OCI-LY1 (cell line): ENCODE data around the gene CDH23.

ENCODE experiments used
- H2AFZ ChIP-seq: fragments of 200-600 bp; sonication (generic), shearing (Covaris generic); 2 replicates; pipeline ENCODE4 v1.6.0; 2014; ENCODE audit warnings: antibody characterized with exemption, mild to moderate bottlenecking, low read length
- H3F3A ChIP-seq: fragments of 200-600 bp; sonication (generic), shearing (Covaris generic); 2 replicates; pipeline ENCODE4 v1.6.0; 2014; ENCODE audit warnings: mild to moderate bottlenecking, antibody characterized with exemption, low read length, moderate library complexity; ENCODE audit not compliant: insufficient read depth
- H3K27ac ChIP-seq: fragments of 200-600 bp; sonication (generic); 2 replicates; pipeline ENCODE4 v1.5.1; 2014; ENCODE audit warnings: low read length, mixed run types, mild to moderate bottlenecking, low read depth; ENCODE audit not compliant: poor library complexity, severe bottlenecking
- H3K27me3 ChIP-seq: fragments of 200-600 bp; sonication (generic); 2 replicates; pipeline ENCODE4 v1.6.0; 2014; ENCODE audit warnings: antibody characterized with exemption, mild to moderate bottlenecking, low read length, moderate library complexity; ENCODE audit not compliant: insufficient read depth
- H3K36me3 ChIP-seq: fragments of 200-600 bp; sonication (generic); 2 replicates; pipeline ENCODE4 v1.6.1; 2014; ENCODE audit warnings: mild to moderate bottlenecking, antibody characterized with exemption, low read length, moderate library complexity, mixed read lengths; ENCODE audit not compliant: insufficient read depth
- H3K4me1 ChIP-seq: fragments of 200-600 bp; sonication (generic); 2 replicates; pipeline ENCODE4 v1.5.1; 2014; ENCODE audit warnings: mild to moderate bottlenecking, low read length, moderate library complexity; ENCODE audit not compliant: insufficient read depth, severe bottlenecking
- H3K4me2 ChIP-seq: fragments of 200-600 bp; sonication (generic), shearing (Covaris generic); 2 replicates; pipeline ENCODE4 v1.6.1; 2014; ENCODE audit warnings: low read length
- H3K4me3 ChIP-seq: fragments of 200-600 bp; sonication (generic); 2 replicates; pipeline ENCODE4 v1.5.1; 2014; ENCODE audit warnings: low read length, low read depth, mild to moderate bottlenecking, mixed read lengths; ENCODE audit not compliant: poor library complexity, severe bottlenecking
- H3K79me2 ChIP-seq: fragments of 200-600 bp; shearing (Covaris generic); 2 replicates; pipeline ENCODE4 v1.6.1; 2016; ENCODE audit warnings: mixed run types, low read length, mixed read lengths; ENCODE audit not compliant: insufficient read depth
- H3K9ac ChIP-seq: fragments of 200-600 bp; sonication (generic), shearing (Covaris generic); 2 replicates; pipeline ENCODE4 v1.6.1; 2014; ENCODE audit warnings: mild to moderate bottlenecking, low read length, mixed read lengths
- H3K9me2 ChIP-seq: fragments of 200-600 bp; sonication (generic), shearing (Covaris generic); 2 replicates; pipeline ENCODE4 v1.6.1; 2014; ENCODE audit warnings: low read depth, mild to moderate bottlenecking, low read length, mixed read lengths
- H3K9me3 ChIP-seq: fragments of 200-600 bp; shearing (Covaris generic); 2 replicates; pipeline ENCODE4 v1.6.1; 2014; ENCODE audit warnings: low read length, mixed read lengths
- H4K20me1 ChIP-seq: fragments of 200-600 bp; sonication (generic), shearing (Covaris generic); 2 replicates; pipeline ENCODE4 v1.6.0; 2016; ENCODE audit warnings: mild to moderate bottlenecking, low read length; ENCODE audit not compliant: insufficient read depth
- CTCF ChIP-seq: fragments of 200-600 bp; sonication (generic), shearing (Covaris generic); IDR thresholded peaks from 2 replicates; pipeline ENCODE4 v1.5.1; 2017; ENCODE audit warnings: mild to moderate bottlenecking, antibody characterized with exemption, low read length, moderate library complexity, mixed read lengths
- EZH2 ChIP-seq: fragments of 200-600 bp; sonication (generic), shearing (Covaris generic); IDR thresholded peaks from 2 replicates; pipeline ENCODE4 v1.8.0; 2017; ENCODE audit warnings: borderline replicate concordance, mixed run types, mild to moderate bottlenecking, antibody characterized with exemption, low read length, moderate library complexity, mixed read lengths

The CDH23 gene

GRCh38 chr10:71480662-71481061, 83.9 kb downstream of the CDH23 start:
- Histone ChIP-seq H3K36me3 (no peaks in the 10 kb centered on the region), H3K9me2 (no peaks in the 10 kb centered on the region), H3K79me2 (no peaks in the 10 kb centered on the region), H3K4me1 (no peaks in the 10 kb centered on the region), H3K9me3 (no peaks in the 10 kb centered on the region), H3F3A (no peaks in the 10 kb centered on the region), H2AFZ (no peak overlapping the region), H3K9ac (no peak overlapping the region), H3K4me3 (no peak overlapping the region), H3K27me3 (no peaks in the 10 kb centered on the region), H4K20me1 (no peaks in the 10 kb centered on the region), H3K27ac (no peak overlapping the region), H3K4me2 (no peak overlapping the region)
- no peak for TF ChIP-seq CTCF
- no peak for TF ChIP-seq EZH2

- no peak overlapping the region for H3K9ac ChIP-seq
- no peaks in the 10 kb centered on the region for H3F3A ChIP-seq
- no peak overlapping the region for H3K4me3 ChIP-seq
- TF ChIP-seq EZH2 (no peak), CTCF (no peak)
- H3K27ac ChIP-seq: no peak overlapping the region
- H3K9me3 ChIP-seq: no peaks in the 10 kb centered on the region
- H3K27me3 ChIP-seq: no peaks in the 10 kb centered on the region
- H3K79me2 ChIP-seq: no peaks in the 10 kb centered on the region
- H2AFZ ChIP-seq: no peak overlapping the region
- H3K36me3 ChIP-seq: no peaks in the 10 kb centered on the region
- no peak overlapping the region for H3K4me2 ChIP-seq
- no peaks in the 10 kb centered on the region for H4K20me1 ChIP-seq
- no peaks in the 10 kb centered on the region for H3K4me1 ChIP-seq
- no peaks in the 10 kb centered on the region for H3K9me2 ChIP-seq
These were observed 85.2 kb downstream of the CDH23 start for GRCh38 chr10:71481746-71482410.

GRCh38 chr10:71482620-71483019, 85.9 kb downstream of the CDH23 start:
- no peaks in the 10 kb centered on the region for H3K36me3 ChIP-seq
- no peaks in the 10 kb centered on the region for H3K9me3 ChIP-seq
- H3F3A ChIP-seq: no peaks in the 10 kb centered on the region
- H3K9ac ChIP-seq: no peak overlapping the region
- no peak overlapping the region for H3K4me2 ChIP-seq
- H3K4me1 ChIP-seq: no peaks in the 10 kb centered on the region
- TF ChIP-seq EZH2: no peak
- no peak for TF ChIP-seq CTCF
- no peaks in the 10 kb centered on the region for H3K9me2 ChIP-seq
- H3K4me3 ChIP-seq: no peak overlapping the region
- H3K27me3 ChIP-seq: no peaks in the 10 kb centered on the region
- H3K27ac ChIP-seq: no peak overlapping the region
- no peaks in the 10 kb centered on the region for H3K79me2 ChIP-seq
- H2AFZ ChIP-seq: no peak overlapping the region
- H4K20me1 ChIP-seq: no peaks in the 10 kb centered on the region
